ENCODE results near the gene CENPP.

The CENPP gene

DNA sequence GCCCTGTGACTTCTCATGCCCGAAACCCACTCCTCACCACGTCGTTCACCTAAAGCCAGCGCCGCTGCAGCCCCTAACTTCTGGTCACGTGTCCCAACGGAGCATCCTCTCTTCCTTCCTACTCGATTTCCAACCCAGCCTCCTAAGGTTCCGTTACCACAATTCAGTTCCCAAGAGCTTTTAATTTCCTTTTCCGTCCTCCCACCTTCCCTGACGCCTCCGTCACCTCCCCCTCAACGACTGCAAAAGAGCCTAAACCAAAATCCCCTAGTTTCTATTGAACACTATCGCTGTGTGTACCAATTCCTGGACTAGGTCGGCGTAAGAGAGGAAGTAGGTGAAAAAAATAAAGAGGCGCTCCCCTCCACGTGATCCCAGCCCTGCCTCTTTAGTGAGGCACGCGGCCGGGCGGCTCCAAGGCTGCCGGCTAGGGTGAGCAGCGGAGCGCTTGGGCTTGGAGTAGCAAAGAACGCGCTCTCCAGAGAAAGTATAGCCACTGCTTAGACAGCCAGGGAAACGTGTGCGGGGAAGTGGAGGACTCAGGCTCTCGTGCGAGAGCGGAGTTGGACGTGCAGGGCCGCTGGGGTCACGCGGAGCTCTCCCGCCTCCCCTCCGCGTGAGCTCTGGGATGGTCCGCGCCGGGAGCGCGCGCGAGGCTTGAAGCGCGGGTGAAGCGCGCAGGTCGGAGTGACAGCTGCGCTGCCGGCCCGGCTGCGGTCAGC, at the start of gene CENPP, which contains the start of gene NOL8:
Gene CENPP, plus strand, starts transcription at position 685 of the 722 bp plus-strand sequence.
Gene NOL8, minus strand, starts transcription at position 82 of the 722 bp plus-strand sequence. CDS start 1,189 bp downstream, outside the sequence.
- DNase-seq = peak; percentile 69

GRCh38 chr9:92276331-92277032, 49.3 kb upstream of the CENPP start:
- DNase-seq = no peak

DNA sequence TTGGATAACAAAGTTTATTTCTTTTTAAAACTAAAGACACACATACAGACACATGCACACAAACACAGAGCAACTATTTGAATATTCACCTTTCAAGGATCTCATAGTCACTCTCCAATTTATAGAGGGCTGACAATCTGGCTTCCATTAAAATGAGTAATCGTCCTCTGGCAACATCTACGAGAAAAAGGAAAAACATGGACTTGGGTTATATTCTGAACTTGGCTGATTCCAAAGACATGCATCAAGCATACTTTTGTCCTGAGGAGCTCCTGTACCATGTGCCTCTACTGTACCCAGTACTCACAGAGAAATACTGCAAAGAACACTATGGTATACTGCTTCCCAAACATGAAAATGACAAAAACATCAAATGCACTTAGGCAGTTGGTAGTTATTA, 47.6 kb upstream of the CENPP start:
- DNase-seq = no peak

- DNase-seq = no peak
These were observed 46.5 kb upstream of the CENPP start for GRCh38 chr9:92279302-92279701.

GRCh38 chr9:92289708-92290390, 35.9 kb upstream of the CENPP start:
- no peak for DNase-seq

DNA sequence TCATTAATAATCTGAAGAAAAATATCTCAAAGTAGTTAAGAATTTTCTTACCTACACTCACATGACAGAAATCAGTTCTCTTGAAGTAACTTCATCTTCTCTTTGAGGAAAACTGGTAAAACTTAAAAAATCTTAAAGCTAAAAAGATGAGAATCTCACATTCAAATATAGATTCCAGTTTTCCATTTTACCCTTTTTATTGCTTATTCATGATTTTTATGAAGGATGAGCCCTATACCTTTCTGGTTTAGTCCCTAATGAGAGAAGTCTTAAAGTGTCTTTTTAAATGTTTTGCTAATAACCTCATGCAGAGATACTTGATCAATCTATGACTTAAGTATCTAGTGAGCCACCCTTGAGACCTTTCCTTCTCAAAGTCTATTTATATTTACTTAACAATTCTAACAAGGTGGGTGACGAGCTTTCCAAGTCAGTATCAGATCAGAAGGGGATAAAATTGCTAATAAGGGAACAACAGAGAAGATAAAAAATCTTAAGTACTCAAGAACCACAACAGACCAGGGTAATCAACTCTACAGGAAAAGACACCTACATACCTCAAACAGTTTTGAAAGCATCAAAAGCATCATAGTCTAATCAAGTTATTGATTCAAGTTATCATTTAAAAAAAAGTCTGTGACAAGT, 34.8 kb upstream of the CENPP start:
- no peak for DNase-seq

DNA sequence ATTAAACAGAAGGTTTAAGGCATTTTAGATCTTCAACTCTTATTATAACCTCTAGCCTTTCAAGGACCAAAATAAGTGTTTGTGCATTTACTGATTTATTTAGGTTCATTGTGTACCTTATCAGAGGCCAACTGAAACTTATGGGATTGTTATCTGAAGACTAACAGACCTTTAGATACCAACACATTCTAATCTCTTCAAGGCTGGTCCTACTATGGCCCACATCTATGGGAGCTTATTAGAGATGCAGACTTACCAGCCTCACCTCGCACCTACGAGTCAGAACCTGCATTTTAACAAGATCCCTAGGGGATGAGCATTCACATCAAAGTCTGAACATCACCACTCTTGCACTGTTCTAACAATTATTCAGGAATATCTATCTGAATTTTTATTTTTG, 34.2 kb upstream of the CENPP start:
- DNase-seq = no peak

- DNase-seq = no peak
These were observed 33.2 kb upstream of the CENPP start for GRCh38 chr9:92292338-92293074.

- DNase-seq = no peak
These were observed 32.7 kb upstream of the CENPP start for GRCh38 chr9:92293075-92293354.

DNA sequence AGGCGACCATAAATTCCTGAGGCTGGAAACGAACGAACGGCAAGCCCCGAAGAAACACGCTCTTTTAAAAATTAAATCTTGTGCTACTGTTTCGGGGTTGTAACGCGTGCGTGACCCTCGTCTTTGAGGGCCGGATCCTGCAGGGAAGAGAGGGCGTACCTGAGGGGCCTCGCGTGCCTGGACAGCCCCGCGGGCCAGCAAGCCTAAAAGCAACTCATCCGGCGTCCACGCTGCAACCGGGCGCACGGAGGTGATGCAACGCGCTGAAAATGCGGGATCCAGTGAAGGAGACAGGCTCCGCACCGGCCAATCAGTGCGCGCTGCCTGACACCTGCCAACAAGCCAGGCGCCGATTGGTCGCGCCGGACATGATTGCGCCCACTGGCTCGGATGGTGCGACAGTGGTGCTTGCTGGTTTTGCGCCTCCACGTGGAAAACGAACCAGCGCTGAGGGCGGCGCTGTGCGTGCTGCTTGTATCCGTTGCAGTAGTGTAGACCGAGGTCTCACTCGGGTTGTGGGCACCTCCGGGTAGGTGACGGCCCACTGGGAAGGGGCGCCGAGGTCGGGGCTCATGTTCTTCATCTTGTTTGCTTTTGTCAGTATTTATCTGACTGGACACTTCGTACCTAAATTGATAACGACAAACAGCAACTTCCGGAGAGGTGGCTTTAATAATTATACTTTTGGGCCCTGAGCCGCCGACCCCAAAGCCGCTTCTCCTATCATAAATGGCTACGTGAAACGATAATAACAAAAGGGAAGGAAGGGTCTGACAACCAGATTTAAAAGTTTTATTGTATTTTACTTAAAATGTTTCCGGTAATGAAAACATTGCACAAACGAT, 32.1 kb upstream of the CENPP start, which contains the start of gene IARS1:
Gene IARS1, minus strand, starts transcription at position 246 of the 845 bp plus-strand sequence. CDS start 4,278 bp downstream, outside the sequence.
- peak; percentile 93 for DNase-seq

GRCh38 chr9:92294297-92294676, 31.5 kb upstream of the CENPP start:
- peak; percentile 9 for DNase-seq

DNA sequence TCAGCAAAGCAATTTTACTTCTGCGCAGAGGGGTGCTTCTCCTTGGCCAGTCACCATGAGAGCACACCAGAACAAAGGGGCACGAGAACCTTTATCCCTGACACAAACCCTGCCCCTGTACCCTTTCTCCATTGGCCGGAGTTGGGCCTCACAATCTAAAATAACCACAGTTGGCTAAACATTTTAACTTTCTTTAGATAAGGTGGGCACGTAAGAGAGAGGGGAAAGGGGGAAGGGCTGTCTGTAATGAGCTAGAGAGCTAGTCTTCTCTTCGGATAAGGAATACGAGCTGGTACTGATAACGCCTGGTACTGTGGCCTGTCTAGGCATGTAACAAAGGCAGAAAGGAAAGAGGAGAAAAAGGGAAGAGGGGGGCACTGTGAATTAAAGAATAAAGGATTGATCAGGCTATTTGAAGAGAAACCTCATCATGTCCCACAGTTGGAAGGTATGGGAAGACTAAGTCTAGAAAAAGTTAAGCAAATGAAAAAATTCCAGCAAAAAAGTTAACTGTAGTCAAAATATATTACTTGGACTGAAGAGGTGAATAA, 30.4 kb upstream of the CENPP start:
- DNase-seq = no peak

- DNase-seq = no peak
These were observed 29.9 kb upstream of the CENPP start for GRCh38 chr9:92295827-92296258.

GRCh38 chr9:92297611-92298010, 28.1 kb upstream of the CENPP start:
- no peak for DNase-seq

GRCh38 chr9:92298036-92298435, 27.7 kb upstream of the CENPP start:
- DNase-seq = no peak

DNA sequence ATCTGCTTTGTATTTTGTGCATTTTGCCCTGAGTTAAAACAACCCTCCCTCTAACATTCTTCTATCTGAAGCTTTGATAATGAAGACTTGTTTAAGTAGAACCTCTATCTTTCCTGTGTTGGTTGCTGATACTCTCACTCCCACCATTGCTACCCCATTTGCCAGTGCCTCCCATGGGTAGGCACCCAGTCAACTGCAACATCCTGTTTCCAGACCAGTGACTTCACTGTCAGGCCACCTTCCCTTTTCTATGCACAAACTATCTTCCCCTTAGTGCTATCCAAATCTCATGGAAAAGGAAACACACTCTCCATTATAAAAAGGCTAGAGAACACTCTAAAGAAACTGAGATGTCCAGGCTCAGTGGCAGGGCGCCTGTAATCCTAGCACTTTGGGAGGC, 26.6 kb upstream of the CENPP start:
- no peak for DNase-seq

- DNase-seq = no peak
These were observed 24.8 kb upstream of the CENPP start for GRCh38 chr9:92300936-92301335.

DNA sequence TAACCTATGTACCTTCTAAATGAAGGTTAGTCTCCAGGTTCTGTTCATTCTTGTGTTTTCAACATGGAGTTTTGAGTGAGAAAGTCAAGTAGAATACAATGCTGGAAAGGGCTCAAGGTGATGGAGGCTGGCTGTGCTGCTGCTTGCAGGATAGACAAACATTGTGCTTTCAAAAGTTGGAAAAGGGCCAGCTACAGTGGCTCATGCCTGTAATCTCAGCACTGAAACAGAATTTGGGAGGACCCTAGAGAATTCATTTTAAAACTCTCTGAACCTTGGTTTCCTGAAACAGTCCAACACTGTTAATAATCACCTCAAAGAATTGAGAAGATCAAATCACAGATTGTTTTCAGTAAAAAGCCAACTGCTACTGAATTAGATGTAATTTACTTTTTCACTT, 16.9 kb upstream of the CENPP start:
- DNase-seq = no peak

GRCh38 chr9:92310562-92310961, 15.2 kb upstream of the CENPP start:
- DNase-seq = no peak

- DNase-seq = no peak
These were observed 12.7 kb upstream of the CENPP start for GRCh38 chr9:92312887-92313623.

- DNase-seq = no peak
These were observed 12.1 kb upstream of the CENPP start for GRCh38 chr9:92313624-92314012.

All from NK-92 treated with Interleukin-12 subunit alpha and Interleukin-12 subunit beta, amount 100 ng/mL, for 24 hours (cell line).